Gastroesophageal sphincter (tissue), 4 donors: Measurements from ENCODE around the gene CDC42BPA. TPM values are rescaled to one million over a fixed set of nuclear protein-coding genes. Genes with fewer than 3 reads are reported as not detected.

Experiments used
- ATAC-seq: fragments of 150-250 bp; one replicate; pipeline ENCODE4 v1.9.1; 2016; ENCODE audit warnings: mild to moderate bottlenecking, moderate library complexity
- H3K27ac ChIP-seq, 4 donors: fragments of 200-600 bp; sonication (generic) in 3 of 4; 1 replicate in 3 of 4; 2 replicates in 1 of 4; pipeline ENCODE4 v1.5.1; 2016 to 2019
- H3K27me3 ChIP-seq: fragments of 200-600 bp; sonication (generic); one replicate; pipeline ENCODE4 v1.5.1; 2019
- H3K36me3 ChIP-seq, 2 donors: fragments of 200-600 bp; sonication (generic); one replicate each; pipeline ENCODE4 v1.5.1; 2019; ENCODE audit warnings: control low read depth in 1 of 2
- H3K4me1 ChIP-seq, 3 donors: fragments of 200-600 bp; sonication (generic); 1 replicate in 2 of 3; 2 replicates in 1 of 3; pipeline ENCODE4 v1.5.1; 2016 to 2019; ENCODE audit warnings: control low read depth in 2 of 3
- H3K4me3 ChIP-seq, 2 donors: fragments of 200-600 bp; sonication (generic); one replicate each; pipeline ENCODE4 v1.5.1; 2019; ENCODE audit warnings: mild to moderate bottlenecking in 1 of 2, moderate library complexity in 1 of 2
- H3K9me3 ChIP-seq, 3 donors: fragments of 200-600 bp; sonication (generic); one replicate each; pipeline ENCODE4 v1.5.1; 2017 to 2019; ENCODE audit warnings: control low read depth in 2 of 3
- EP300 ChIP-seq: sonication (generic); formaldehyde crosslinking; IDR thresholded peaks from one replicate; pipeline ENCODE4 v1.6.1; 2017; ENCODE audit warnings: antibody characterized with exemption, mild to moderate bottlenecking
- POLR2A ChIP-seq, 2 donors: fragments of 450-650 bp; IDR thresholded peaks; one replicate each; pipeline ENCODE4 v1.6.1; 2017; ENCODE audit warnings: antibody characterized with exemption in 2 of 2, mild to moderate bottlenecking in 2 of 2, moderate library complexity in 1 of 2
- POLR2AphosphoS5 ChIP-seq: sonication (generic); formaldehyde crosslinking; IDR thresholded peaks from one replicate; pipeline ENCODE4 v1.6.1; 2017; ENCODE audit warnings: antibody characterized with exemption
- WGBS, 2 donors: methylation state at CpG; one replicate each; pipeline ENCODE4 v1.1.5; 2018; ENCODE audit warnings: low coverage in 1 of 2; 5-methylcytosine and 5-hydroxymethylcytosine counted together
- total RNA-seq, 4 donors: library from RNA; depleted of rRNA; stranded (reverse); fragments of >200 nt; gene quantifications; one replicate each; pipeline ENCODE4 v1.1.0, GENCODE V29; 2016
- TF ChIP-seq, protein P1 (sequence below), 4 experiments: fragments of 200-600 bp in 2 of 4; fragments of 450-650 bp in 2 of 4; sonication (generic) in 1 of 4; IDR thresholded peaks; one replicate each; pipeline ENCODE4 v1.5.1; 2017 to 2019; ENCODE audit warnings: antibody characterized with exemption in 4 of 4, mild to moderate bottlenecking in 2 of 4, moderate library complexity in 2 of 4

The CDC42BPA gene
- total RNA-seq, 4 donors from 2014 or later: 60.7 to 92.1 (median 74.1) TPM

DNA sequence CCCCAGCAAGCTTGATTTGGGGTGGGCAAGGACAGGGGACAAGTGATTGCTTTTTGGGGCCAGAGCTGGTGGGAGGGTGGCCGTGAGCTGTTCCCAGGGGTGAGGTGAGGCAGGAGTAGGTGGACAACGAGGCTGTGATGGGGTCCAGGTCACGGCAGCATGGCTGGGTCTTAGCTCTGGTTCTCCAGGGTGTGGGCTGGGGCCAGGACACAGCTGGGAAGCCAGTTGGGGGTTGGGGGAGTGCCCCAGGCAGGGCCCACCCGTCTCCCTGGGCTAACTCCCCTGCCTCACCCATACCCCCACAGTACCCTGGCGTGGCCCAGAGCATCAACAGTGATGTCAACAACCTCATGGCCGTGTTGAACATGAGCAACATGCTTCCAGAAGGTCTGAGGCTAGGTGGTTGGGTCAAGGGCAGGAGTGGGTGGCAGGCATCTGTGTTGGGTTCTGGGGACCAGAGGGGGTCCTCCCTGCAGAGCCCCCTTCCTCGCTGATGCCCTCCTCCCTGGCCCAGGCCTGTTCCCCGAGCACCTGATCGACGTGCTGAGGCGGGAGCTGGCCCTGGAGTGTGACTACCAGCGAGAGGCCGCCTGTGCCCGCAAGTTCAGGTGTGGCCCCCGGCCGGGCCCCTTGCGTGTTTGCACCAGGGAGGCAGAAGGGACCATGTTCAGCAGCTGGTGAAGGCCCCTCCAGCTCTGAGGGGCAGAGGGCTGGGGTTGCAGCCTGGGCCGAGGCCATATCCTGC is 334.9 kb downstream of the CDC42BPA start:
- WGBS, 2 donors: no CpG with 5 or more reads among the region's 18 CpGs
- Histone ChIP-seq H3K4me1 (peaks cover 0 to 39% (median 0%) of the 10 kb centered on the region in 3 donors), H3K27me3 (no peaks in the 10 kb centered on the region), H3K4me3 (no peak overlapping the region), H3K9me3 (no peaks in the 10 kb centered on the region), H3K36me3 (peaks cover 0 to 100% of the 10 kb centered on the region in 2 donors), H3K27ac (peak overlapping the region in 3 of 4 donors; percentile 14 to 80 (median 48))
- TF ChIP-seq EP300 (no peak), POLR2A (IDR thresholded peaks at IDR 0.05) (no peak), POLR2AphosphoS5 (no peak)
- TF ChIP-seq, protein P1, sequence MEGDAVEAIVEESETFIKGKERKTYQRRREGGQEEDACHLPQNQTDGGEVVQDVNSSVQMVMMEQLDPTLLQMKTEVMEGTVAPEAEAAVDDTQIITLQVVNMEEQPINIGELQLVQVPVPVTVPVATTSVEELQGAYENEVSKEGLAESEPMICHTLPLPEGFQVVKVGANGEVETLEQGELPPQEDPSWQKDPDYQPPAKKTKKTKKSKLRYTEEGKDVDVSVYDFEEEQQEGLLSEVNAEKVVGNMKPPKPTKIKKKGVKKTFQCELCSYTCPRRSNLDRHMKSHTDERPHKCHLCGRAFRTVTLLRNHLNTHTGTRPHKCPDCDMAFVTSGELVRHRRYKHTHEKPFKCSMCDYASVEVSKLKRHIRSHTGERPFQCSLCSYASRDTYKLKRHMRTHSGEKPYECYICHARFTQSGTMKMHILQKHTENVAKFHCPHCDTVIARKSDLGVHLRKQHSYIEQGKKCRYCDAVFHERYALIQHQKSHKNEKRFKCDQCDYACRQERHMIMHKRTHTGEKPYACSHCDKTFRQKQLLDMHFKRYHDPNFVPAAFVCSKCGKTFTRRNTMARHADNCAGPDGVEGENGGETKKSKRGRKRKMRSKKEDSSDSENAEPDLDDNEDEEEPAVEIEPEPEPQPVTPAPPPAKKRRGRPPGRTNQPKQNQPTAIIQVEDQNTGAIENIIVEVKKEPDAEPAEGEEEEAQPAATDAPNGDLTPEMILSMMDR (IDR thresholded peaks at IDR 0.05): no peak
- ATAC-seq: no peak

DNA sequence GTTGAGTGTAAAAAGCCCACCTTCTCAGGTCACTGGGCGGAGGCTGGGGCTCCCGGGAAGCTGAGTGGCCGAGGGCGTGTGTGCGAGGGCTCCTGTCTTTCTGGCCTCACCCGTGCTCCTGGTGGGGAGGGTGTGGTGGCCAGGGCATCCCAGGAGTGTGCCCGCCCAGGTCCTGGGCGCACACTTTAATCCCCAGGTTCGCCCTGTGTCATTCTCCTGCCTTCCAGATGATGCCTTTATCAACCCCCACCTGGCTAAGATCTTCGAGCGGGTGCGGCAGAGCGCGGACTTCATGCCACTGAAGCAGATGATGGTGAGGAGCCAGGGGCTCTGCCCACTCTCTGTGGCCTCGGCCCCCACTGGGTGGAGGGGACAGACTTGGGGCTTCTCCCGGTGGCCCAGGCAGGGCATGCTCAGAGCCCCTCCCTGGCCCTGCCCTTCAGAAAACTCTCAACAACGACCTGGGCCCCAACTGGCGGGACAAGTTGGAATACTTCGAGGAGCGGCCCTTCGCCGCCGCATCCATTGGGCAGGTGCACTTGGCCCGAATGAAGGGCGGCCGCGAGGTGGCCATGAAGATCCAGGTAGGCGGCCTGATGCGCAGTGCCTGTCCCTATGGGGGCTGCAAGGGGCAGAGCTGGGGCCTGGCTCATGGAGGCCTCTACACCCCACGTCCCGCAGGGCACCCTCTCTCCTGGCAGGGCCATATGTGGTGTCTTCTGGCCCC is 335.7 kb downstream of the CDC42BPA start:
- no peak for ATAC-seq
- Histone ChIP-seq H3K4me3 (no peak overlapping the region), H3K9me3 (no peaks in the 10 kb centered on the region), H3K27ac (peak overlapping the region in 2 of 4 donors; percentile 43 to 80), H3K27me3 (no peaks in the 10 kb centered on the region), H3K36me3 (peaks cover 0 to 100% of the 10 kb centered on the region in 2 donors), H3K4me1 (peaks cover 0 to 31% (median 0%) of the 10 kb centered on the region in 3 donors)
- WGBS, 2 donors: 90% methylated on average over 6 of the region's 31 CpGs; no CpG with 5 or more reads in 1 of the 2 donors
- TF ChIP-seq POLR2A (IDR thresholded peaks at IDR 0.05) (no peak), POLR2AphosphoS5 (no peak), EP300 (no peak)
- TF ChIP-seq, protein P1 (IDR thresholded peaks at IDR 0.05): no peak

DNA sequence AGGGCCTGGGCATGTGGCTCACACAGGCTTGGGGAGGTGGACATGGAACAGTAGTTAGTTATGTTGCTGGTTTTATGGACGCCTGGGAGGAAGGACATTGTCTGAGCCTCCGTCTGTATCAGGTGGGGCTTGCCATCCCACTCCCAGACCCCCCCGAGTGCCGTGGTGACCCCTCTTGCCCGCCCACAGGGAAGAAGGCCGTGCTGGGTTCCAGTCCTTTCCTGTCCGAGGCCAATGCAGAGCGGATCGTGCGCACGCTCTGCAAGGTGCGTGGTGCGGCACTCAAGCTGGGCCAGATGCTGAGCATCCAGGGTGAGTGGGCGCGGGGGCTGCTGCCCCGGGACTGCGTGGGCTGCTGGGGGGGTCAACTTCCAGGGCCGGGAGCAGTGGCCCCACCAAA is 336.5 kb downstream of the CDC42BPA start:
- ATAC-seq: no peak
- peaks cover 0 to 100% of the 10 kb centered on the region in 2 donors for H3K36me3 ChIP-seq
- H3K4me3 ChIP-seq: no peak overlapping the region
- H3K9me3 ChIP-seq: no peaks in the 10 kb centered on the region
- H3K4me1 ChIP-seq: peaks cover 0 to 23% (median 0%) of the 10 kb centered on the region in 3 donors
- no peaks in the 10 kb centered on the region for H3K27me3 ChIP-seq
- no peak overlapping the region for H3K27ac ChIP-seq
- TF ChIP-seq POLR2A (IDR thresholded peaks at IDR 0.05) (no peak), EP300 (no peak), POLR2AphosphoS5 (no peak)
- TF ChIP-seq, protein P1 (IDR thresholded peaks at IDR 0.05): no peak
- 50 to 100% methylated on average over 1 of the region's 18 CpGs for whole genome bisulfite sequencing, 2 donors

DNA sequence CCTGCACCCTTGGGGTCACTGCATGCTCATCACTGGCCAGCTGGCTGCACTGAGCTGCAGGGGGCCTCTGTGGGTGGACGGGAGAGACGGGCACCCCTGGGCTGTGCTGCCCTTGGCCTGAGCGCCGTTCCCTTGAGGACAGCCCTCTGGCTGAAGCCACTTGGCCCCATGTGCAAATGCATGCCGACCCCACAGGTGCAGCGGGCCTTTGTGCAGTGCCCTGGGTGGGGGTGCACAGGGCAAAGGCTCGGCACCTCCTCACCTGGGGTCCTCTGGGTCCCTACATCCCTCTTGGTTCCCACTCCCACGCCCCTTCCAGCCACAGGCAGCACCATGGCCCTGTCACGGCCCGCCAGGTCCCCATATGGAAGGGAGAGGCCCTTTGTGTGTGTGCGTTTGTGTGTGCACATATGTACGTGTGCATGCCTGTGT is 336.9 kb downstream of the CDC42BPA start:
- H3K4me1 ChIP-seq: peaks cover 0 to 22% (median 0%) of the 10 kb centered on the region in 3 donors
- WGBS, 2 donors: 60% methylated on average over 2 of the region's 12 CpGs; no CpG with 5 or more reads in 1 of the 2 donors
- TF ChIP-seq EP300: no peak
- TF ChIP-seq, protein P1 (IDR thresholded peaks at IDR 0.05): no peak
- TF ChIP-seq POLR2A (IDR thresholded peaks at IDR 0.05): no peak
- TF ChIP-seq POLR2AphosphoS5: no peak
- peaks cover 0 to 99% of the 10 kb centered on the region in 2 donors for H3K36me3 ChIP-seq
- no peak for ATAC-seq
- H3K4me3 ChIP-seq: no peak overlapping the region
- H3K9me3 ChIP-seq: no peaks in the 10 kb centered on the region
- H3K27me3 ChIP-seq: no peaks in the 10 kb centered on the region
- no peak overlapping the region for H3K27ac ChIP-seq
